Astrocyte of the spinal cord (primary cell): ENCODE data around the gene MYADML2.
"Not testable (repeated sequence)": the region's sequence is repeated elsewhere in the genome, so short reads cannot be mapped to it uniquely, and the experiment has no call there.

Source experiments
- DNase-seq: peaks from one replicate; pipeline ENCODE4 v3.0.0; 2011; ENCODE audit warnings: low read depth, low spot score
- H3K4me3 ChIP-seq: 2 replicates; pipeline ENCODE4 v1.5.1; 2011; ENCODE audit warnings: low read depth, mild to moderate bottlenecking, low read length, moderate library complexity
- in situ Hi-C: cut with HindIII; loops from 2 replicates; pipeline ENCODE4 v1.10.0; 2017; ENCODE audit warnings: low sequenced_read_pairs
- TF ChIP-seq, protein P1 (sequence below): IDR thresholded peaks from 2 replicates; pipeline ENCODE4 v1.5.1; 2012; ENCODE audit warnings: low read depth, mild to moderate bottlenecking, low read length, inconsistent platforms

MYADML2 gene

DNA sequence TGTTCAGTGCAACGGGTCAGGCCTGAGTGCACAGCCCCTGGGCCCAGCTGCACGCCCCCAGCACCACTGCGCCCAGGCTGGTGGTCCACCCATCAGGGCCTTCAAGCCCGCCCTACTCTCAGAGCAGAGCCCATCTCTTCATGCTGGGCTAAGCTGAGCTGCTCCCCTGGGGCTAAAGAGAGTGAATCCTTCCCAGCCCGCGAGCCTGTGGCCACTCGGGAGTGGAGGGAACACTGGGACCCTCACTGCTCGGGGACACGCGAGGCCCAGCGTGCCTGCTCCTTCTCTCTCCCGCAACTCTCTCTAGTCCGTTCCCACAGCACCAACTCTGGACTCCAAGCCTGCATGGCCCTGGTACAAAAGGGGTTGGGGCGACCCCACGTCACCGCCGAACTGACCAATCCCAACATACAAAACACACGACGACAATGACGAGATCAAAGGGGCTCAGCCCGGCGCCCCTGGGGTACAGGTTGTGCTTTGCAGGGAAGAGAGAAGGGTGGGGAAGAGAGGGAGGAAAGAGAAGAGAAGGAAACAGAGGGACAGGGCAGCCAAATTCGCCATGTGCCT is 25.0 kb downstream of the MYADML2 start:
- no peak overlapping the region for H3K4me3 ChIP-seq
- DNase-seq = no peak
- in situ Hi-C loops = no loop called here
- TF ChIP-seq, protein P1, sequence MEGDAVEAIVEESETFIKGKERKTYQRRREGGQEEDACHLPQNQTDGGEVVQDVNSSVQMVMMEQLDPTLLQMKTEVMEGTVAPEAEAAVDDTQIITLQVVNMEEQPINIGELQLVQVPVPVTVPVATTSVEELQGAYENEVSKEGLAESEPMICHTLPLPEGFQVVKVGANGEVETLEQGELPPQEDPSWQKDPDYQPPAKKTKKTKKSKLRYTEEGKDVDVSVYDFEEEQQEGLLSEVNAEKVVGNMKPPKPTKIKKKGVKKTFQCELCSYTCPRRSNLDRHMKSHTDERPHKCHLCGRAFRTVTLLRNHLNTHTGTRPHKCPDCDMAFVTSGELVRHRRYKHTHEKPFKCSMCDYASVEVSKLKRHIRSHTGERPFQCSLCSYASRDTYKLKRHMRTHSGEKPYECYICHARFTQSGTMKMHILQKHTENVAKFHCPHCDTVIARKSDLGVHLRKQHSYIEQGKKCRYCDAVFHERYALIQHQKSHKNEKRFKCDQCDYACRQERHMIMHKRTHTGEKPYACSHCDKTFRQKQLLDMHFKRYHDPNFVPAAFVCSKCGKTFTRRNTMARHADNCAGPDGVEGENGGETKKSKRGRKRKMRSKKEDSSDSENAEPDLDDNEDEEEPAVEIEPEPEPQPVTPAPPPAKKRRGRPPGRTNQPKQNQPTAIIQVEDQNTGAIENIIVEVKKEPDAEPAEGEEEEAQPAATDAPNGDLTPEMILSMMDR = no peak

DNA sequence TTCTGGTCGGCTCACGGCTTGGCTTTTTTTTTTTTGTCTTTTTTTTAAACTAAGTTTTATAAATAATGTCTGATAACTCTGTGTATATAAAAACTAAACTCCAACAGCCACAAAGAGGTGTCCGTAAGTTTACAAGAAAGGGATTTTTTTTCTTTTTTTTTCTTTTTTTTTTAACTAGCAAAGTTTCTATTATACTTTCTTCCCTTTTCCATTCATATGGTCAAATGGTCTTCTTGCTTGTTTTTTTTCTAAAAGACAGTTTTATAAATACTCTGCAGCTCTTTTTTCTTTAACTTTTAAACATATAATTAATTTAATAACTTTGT is 25.5 kb downstream of the MYADML2 start:
- no peak for DNase-seq
- in situ Hi-C loops = no loop called here
- H3K4me3 ChIP-seq = no peak overlapping the region
- TF ChIP-seq, protein P1 = no peak

DNA sequence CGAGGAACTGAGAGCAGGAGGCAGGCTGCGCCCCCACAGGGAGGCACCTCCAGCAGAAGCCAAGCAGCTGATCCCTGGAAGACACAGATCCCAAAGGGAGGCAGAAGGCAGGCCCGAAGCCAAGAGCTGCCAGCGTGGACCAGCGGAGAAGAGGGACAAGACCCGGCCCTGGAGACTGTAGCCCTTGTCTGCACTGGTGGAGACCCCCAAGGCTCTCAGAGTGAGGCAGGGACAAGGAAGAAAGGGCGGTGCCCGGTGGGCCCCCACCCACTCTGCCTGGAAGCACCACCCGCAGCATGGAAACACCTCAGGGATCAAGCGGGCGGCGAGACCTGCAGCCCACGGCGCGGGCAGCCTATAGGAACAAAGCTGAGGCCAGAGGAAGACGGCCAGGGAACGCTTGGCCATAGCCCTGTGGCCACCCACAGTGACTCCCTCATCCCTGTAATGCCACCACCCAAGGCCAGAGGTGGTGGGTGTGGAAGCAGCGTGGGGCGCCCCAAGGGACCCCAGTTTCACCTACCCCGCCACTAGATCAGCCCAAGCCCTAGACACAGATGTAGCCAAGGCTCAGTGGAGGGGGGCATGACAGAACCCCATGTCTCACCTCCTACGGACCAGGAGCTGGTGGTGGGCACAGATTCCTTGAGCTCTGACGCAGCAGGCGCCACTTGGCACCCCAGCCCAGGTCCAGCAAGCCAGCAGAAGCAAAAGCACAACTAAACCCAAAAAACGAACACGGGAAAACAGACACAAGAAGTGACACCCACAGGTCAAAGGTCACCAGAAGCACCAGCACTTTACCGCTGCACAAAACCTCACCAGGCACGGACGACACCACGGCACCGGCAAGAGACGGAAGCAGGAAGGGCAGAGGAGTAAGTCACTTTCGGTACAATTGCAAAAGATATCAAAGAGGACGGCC is 26.2 kb downstream of the MYADML2 start:
- no peak for DNase-seq
- TF ChIP-seq, protein P1 = no peak
- no peak overlapping the region for H3K4me3 ChIP-seq
- in situ Hi-C loops = no loop called here

DNA sequence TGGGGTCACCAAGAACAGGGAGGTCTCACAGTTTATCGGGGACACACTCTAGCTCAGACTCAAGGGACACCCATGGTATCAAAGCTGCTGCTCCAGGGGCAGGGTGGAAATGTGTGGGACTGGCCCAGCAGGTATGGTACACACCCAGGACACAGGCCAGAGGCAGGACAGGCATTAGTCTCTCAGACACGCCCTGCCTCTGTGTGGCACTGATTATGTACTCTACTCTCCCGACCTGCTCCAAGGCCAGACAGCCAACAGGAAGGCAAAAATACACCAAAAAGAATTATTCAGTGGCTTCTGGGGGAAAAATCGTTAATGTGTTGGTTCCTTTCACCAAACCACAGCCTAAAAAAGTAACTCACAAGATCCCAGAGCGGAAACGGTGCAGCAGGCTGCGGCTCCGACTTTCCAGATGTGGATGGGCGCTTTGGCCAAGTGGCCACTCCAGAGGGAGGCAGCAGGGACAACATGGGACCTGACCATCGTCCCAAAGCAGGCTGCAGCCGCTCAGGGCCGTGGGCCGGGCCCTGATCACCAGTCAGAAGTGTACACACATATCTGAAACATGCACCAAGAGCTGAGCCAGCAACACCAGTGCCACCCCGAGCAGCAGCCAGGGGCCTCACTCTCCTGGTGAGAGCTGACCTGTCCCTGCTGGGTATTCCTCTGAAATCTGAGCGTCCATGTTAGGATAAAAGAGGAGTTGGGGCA is 28.0 kb downstream of the MYADML2 start:
- DNase-seq = no peak
- no peak overlapping the region for H3K4me3 ChIP-seq
- in situ Hi-C loops = no loop called here
- TF ChIP-seq, protein P1 = no peak

DNA sequence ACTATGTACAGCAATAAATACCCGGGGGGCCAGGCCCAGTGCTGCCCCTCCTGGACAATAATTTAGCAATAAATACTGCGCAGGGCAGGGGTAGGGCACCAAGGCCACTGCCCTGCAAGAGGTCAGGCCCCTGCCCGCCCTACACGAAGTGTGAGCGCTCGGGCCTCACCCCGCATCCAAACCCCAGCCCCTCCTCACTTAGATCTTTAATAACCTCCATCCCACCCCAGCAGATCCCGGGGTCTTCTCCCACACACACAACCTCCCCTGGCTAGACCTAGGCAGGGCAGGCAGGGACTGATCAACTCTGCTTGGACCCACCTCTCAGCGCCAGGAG is 28.7 kb downstream of the MYADML2 start:
- DNase-seq, in situ Hi-C loops, H3K4me3 ChIP-seq: not testable (repeated sequence)

DNA sequence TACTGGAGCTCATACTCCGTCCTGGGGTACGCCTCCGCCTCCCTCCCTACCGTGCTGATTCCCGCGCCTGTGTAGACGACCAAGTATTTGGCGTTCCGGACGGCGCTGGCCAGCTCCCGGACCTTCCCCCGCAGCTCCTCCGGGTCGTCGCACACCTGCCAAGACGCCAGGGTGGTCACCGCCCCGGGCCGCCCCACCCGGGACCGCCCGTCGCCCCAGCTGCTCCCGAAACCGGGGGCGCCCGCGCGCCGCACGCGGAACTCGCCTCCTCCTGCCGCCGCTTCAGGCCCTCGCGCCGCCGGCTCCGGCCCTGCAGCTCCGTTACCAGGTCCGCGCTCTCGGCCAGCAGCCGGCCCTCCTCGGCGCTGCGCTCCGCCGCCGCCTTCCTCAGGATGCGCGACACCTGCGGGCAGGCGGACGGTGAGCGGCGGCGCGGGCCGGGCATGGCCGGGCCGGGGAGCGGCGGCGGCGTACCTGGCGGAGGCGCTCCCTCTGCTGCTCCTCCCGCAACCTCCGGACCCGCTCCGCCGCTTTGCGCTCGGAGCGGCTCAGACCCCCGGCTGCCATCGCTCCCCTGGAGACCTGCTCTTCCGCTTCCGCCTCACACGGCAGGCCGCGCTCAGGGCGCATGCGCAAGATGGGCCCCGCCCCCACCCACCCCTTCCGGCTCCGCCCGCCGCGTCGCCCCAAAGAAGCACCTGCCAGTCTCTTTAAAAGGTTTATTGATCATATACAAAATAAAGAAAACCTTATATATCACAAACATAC is 29.3 kb downstream of the MYADML2 start, which contains the start of gene SIRT7:
SIRT7 (minus strand) TSS at position 612 of the 768 bp plus-strand sequence; CDS start at position 567, 45 bp downstream.
- TF ChIP-seq, protein P1 = no peak
- peak; percentile 61 for DNase-seq
- in situ Hi-C loops = no loop called here
- peak within 1 kb of the TSS; percentile 56 for H3K4me3 ChIP-seq
